Measurements from ENCODE around the gene PHLDB3. TPM values are rescaled to one million over a fixed set of nuclear protein-coding genes. Genes with fewer than 3 reads are reported as not detected.

The PHLDB3 gene
- total and polyA plus RNA-seq, 2 of the 13 experiments (the other 11 are each of a cell fraction or from before 2014, with no cell fraction given): 11.3 to 14.5 TPM

DNA sequence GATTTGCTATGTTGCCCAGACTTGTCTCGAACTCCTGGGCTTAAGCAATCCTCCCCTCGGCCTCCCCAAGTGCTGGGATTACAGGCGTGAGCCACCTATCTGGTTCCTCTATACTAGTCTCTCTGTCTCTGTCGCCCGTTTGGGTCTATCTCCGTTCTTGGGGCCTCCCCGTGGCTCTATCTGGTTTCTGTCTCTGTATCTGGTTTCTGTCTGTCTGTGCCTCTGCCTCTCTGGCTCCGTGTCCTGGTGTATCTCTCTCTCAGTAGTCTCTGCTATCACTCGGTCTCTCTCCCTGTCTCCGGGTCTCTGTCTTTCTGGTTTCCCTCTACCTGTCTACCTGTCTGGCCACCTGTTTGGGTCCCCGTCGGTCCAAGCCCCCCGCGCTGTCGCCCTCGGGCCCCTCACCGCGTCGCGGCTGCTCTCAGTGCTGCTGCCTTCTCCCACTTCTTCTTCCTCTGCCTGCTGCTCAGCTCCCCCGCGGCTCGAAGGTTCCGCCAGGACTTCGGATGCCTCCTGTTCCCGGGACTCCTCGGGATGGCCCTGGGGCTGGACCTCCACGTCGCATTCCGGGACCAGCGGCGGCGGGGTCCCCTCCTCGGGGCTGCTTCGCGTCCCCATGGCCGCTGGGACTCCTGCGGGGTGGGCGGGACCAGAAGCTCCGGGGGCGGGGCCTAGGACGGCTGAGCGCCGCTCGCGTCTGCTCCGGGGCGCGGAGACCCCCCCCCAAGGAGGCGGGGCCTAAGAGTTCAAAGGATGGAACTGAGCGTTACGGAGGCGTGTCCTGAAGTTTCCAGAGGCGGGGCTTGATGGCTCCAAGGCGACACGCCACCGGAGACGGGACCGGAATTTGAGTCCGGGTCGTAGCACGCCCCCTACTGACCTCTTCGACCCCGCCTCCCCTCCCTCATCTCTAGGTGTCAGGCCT lies 783 bp downstream of the PHLDB3 start (continued):
- TF ChIP-seq, protein P1, sequence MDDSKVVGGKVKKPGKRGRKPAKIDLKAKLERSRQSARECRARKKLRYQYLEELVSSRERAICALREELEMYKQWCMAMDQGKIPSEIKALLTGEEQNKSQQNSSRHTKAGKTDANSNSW (CRISPR knock-in tag; IDR thresholded peaks at IDR 0.05; ENCODE audit: borderline replicate concordance): no peak
- TF ChIP-seq, protein P2, sequence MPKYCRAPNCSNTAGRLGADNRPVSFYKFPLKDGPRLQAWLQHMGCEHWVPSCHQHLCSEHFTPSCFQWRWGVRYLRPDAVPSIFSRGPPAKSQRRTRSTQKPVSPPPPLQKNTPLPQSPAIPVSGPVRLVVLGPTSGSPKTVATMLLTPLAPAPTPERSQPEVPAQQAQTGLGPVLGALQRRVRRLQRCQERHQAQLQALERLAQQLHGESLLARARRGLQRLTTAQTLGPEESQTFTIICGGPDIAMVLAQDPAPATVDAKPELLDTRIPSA (CRISPR knock-in tag; IDR thresholded peaks at IDR 0.05; ENCODE audit: borderline replicate concordance): 0 out of 2 replicates have a peak, but pooled peaks have one; percentile 67
- TF ChIP-seq BRD4 (CRISPR knock-in tag; IDR thresholded peaks at IDR 0.05): no peak
- TF ChIP-seq KDM5B (CRISPR knock-in tag; IDR thresholded peaks at IDR 0.05; ENCODE audit: borderline replicate concordance): peak; percentile 65; the same call in 1 of the 2 replicates
- TF ChIP-seq TSC22D2 (CRISPR knock-in tag; IDR thresholded peaks at IDR 0.05; ENCODE audit: borderline replicate concordance): no peak
- no peak for TF ChIP-seq KDM6A (CRISPR knock-in tag; IDR thresholded peaks at IDR 0.05; ENCODE audit: low read depth)
- no peak for TF ChIP-seq HOXA3 (CRISPR knock-in tag; IDR thresholded peaks at IDR 0.05)
- 0 out of 2 replicates have a peak, but pooled peaks have one; percentile 58 for TF ChIP-seq KDM2A (CRISPR knock-in tag; IDR thresholded peaks at IDR 0.05; ENCODE audit: borderline replicate concordance, low read depth)
- no peak for TF ChIP-seq HES4 (CRISPR knock-in tag; IDR thresholded peaks at IDR 0.05; ENCODE audit: borderline replicate concordance)
- no peak for TF ChIP-seq CHD2 (IDR thresholded peaks at IDR 0.05; ENCODE audit: low read depth, low read length)
- TF ChIP-seq SUZ12 (IDR thresholded peaks at IDR 0.05; ENCODE audit: low read depth, low read length): no peak
- no peak for TF ChIP-seq TMF1 (CRISPR knock-in tag; IDR thresholded peaks at IDR 0.05; ENCODE audit: low read depth)
- no peak for TF ChIP-seq MAF1 (CRISPR knock-in tag; IDR thresholded peaks at IDR 0.05; ENCODE audit: borderline replicate concordance)
- no peak for TF ChIP-seq EP300 (IDR thresholded peaks at IDR 0.05; ENCODE audit: low read depth in 2 of 2, low read length in 2 of 2)
- TF ChIP-seq EP300 (CRISPR knock-in tag; IDR thresholded peaks at IDR 0.05; ENCODE audit: borderline replicate concordance): no peak
- TF ChIP-seq FOXM1 (CRISPR knock-in tag; IDR thresholded peaks at IDR 0.05): no peak
- no peak for TF ChIP-seq GLI4 (CRISPR knock-in tag; IDR thresholded peaks at IDR 0.05; ENCODE audit: borderline replicate concordance)
- TF ChIP-seq, protein P3, sequence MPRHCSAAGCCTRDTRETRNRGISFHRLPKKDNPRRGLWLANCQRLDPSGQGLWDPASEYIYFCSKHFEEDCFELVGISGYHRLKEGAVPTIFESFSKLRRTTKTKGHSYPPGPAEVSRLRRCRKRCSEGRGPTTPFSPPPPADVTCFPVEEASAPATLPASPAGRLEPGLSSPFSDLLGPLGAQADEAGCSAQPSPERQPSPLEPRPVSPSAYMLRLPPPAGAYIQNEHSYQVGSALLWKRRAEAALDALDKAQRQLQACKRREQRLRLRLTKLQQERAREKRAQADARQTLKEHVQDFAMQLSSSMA (CRISPR knock-in tag; IDR thresholded peaks at IDR 0.05): no peak
- no peak for TF ChIP-seq ZNF496 (CRISPR knock-in tag; IDR thresholded peaks at IDR 0.05; ENCODE audit: insufficient replicate concordance)
- no peak for TF ChIP-seq DNMT1 (CRISPR knock-in tag; IDR thresholded peaks at IDR 0.05)
- TF ChIP-seq, protein P4, sequence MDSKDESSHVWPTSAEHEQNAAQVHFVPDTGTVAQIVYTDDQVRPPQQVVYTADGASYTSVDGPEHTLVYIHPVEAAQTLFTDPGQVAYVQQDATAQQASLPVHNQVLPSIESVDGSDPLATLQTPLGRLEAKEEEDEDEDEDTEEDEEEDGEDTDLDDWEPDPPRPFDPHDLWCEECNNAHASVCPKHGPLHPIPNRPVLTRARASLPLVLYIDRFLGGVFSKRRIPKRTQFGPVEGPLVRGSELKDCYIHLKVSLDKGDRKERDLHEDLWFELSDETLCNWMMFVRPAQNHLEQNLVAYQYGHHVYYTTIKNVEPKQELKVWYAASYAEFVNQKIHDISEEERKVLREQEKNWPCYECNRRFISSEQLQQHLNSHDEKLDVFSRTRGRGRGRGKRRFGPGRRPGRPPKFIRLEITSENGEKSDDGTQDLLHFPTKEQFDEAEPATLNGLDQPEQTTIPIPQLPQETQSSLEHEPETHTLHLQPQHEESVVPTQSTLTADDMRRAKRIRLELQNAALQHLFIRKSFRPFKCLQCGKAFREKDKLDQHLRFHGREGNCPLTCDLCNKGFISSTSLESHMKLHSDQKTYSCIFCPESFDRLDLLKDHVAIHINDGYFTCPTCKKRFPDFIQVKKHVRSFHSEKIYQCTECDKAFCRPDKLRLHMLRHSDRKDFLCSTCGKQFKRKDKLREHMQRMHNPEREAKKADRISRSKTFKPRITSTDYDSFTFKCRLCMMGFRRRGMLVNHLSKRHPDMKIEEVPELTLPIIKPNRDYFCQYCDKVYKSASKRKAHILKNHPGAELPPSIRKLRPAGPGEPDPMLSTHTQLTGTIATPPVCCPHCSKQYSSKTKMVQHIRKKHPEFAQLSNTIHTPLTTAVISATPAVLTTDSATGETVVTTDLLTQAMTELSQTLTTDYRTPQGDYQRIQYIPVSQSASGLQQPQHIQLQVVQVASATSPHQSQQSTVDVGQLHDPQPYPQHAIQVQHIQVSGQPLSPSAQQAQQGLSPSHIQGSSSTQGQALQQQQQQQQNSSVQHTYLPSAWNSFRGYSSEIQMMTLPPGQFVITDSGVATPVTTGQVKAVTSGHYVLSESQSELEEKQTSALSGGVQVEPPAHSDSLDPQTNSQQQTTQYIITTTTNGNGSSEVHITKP (CRISPR knock-in tag; IDR thresholded peaks at IDR 0.05; ENCODE audit: low read depth): no peak
- no peak; the same call in 1 of the 2 replicates for TF ChIP-seq ZNF713 (CRISPR knock-in tag; IDR thresholded peaks at IDR 0.05)
- no peak for TF ChIP-seq ZNF224 (CRISPR knock-in tag; IDR thresholded peaks at IDR 0.05)
- TF ChIP-seq, protein P5, sequence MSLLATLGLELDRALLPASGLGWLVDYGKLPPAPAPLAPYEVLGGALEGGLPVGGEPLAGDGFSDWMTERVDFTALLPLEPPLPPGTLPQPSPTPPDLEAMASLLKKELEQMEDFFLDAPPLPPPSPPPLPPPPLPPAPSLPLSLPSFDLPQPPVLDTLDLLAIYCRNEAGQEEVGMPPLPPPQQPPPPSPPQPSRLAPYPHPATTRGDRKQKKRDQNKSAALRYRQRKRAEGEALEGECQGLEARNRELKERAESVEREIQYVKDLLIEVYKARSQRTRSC (CRISPR knock-in tag; IDR thresholded peaks at IDR 0.05; ENCODE audit: low read depth): no peak
